ENCODE results near the gene CYP27B1. TPM values are rescaled to one million over a fixed set of nuclear protein-coding genes. Genes with fewer than 3 reads are reported as not detected.

CYP27B1 gene
- total and polyA plus RNA-seq, 4 donors = 0.05 to 1.6 (median 0.17) TPM

GRCh38 chr12:57733928-57734327, 33.0 kb downstream of the CYP27B1 start:
- Histone ChIP-seq H3K27me3 (ENCODE audit: control insufficient read depth in 4 of 4, insufficient read depth in 4 of 4, low read length in 3 of 4) (peaks cover 0 to 10% (median 2%) of the 10 kb centered on the region in 4 donors), H3K4me1 (ENCODE audit: control insufficient read depth in 4 of 4, insufficient read depth in 4 of 4, low read length in 3 of 4) (peaks cover 3 to 20% (median 15%) of the 10 kb centered on the region in 4 donors), H3K9ac (ENCODE audit: low read depth in 1 of 2, low read length in 2 of 2) (no peak overlapping the region), H3K4me3 (ENCODE audit: low read depth in 1 of 3, low read length in 3 of 3) (no peak overlapping the region), H3K36me3 (ENCODE audit: control insufficient read depth in 4 of 4, insufficient read depth in 3 of 4, low read depth in 1 of 4, low read length in 3 of 4) (no peaks in the 10 kb centered on the region), H3K27ac (ENCODE audit: low read depth in 1 of 2, low read length in 2 of 2) (no peak overlapping the region), H3K9me3 (ENCODE audit: control insufficient read depth in 4 of 4, low read length in 3 of 4) (no peaks in the 10 kb centered on the region)
- no peak for TF ChIP-seq YY1 (IDR thresholded peaks at IDR 0.05)
- 90% methylated on average over 6 of the region's 6 CpGs for WGBS
- DNase-seq (ENCODE audit: low spot score) = no peak

- Histone ChIP-seq H3K9me3 (ENCODE audit: control insufficient read depth in 4 of 4, low read length in 3 of 4) (no peaks in the 10 kb centered on the region), H3K4me1 (ENCODE audit: control insufficient read depth in 4 of 4, insufficient read depth in 4 of 4, low read length in 3 of 4) (peaks cover 3 to 17% (median 14%) of the 10 kb centered on the region in 4 donors), H3K27ac (ENCODE audit: low read depth in 1 of 2, low read length in 2 of 2) (no peak overlapping the region), H3K27me3 (ENCODE audit: control insufficient read depth in 4 of 4, insufficient read depth in 4 of 4, low read length in 3 of 4) (peaks cover 0 to 10% (median 2%) of the 10 kb centered on the region in 4 donors), H3K36me3 (ENCODE audit: control insufficient read depth in 4 of 4, insufficient read depth in 3 of 4, low read depth in 1 of 4, low read length in 3 of 4) (no peaks in the 10 kb centered on the region), H3K4me3 (ENCODE audit: low read depth in 1 of 3, low read length in 3 of 3) (no peak overlapping the region), H3K9ac (ENCODE audit: low read depth in 1 of 2, low read length in 2 of 2) (no peak overlapping the region)
- TF ChIP-seq EGR1 (IDR thresholded peaks at IDR 0.05; ENCODE audit: low read depth in 2 of 2) = no peak
- WGBS = 89% methylated on average over 11 of the region's 11 CpGs
- no peak for DNase-seq (ENCODE audit: low spot score)
These were observed 33.9 kb downstream of the CYP27B1 start for GRCh38 chr12:57732726-57733593.

DNA sequence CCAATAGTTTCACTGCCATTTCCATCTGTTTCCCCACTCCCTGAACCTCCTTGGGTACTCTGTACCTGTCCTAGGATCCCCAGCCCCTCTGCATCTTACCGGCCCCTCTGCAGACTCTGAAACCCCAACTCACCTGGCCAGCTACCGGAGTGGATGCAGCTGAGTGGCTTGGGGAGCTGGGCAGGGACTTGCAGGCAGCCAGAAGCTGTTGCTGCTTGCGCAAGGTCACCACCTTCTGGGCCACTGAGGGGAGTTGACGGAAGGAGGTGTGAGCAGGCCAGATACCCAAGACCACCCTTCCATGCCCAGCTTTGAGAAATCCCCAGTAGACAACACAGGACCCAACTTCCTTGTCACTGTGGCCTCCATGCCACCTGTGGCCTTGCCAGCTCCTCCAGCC, 34.6 kb downstream of the CYP27B1 start:
- H3K4me1 ChIP-seq (ENCODE audit: control insufficient read depth in 4 of 4, insufficient read depth in 4 of 4, low read length in 3 of 4) = peaks cover 3 to 12% (median 8%) of the 10 kb centered on the region in 4 donors
- no peak overlapping the region for H3K9ac ChIP-seq (ENCODE audit: low read depth in 1 of 2, low read length in 2 of 2)
- H3K27ac ChIP-seq (ENCODE audit: low read depth in 1 of 2, low read length in 2 of 2) = no peak overlapping the region
- no peaks in the 10 kb centered on the region for H3K36me3 ChIP-seq (ENCODE audit: control insufficient read depth in 4 of 4, insufficient read depth in 3 of 4, low read depth in 1 of 4, low read length in 3 of 4)
- H3K27me3 ChIP-seq (ENCODE audit: control insufficient read depth in 4 of 4, insufficient read depth in 4 of 4, low read length in 3 of 4) = peaks cover 0 to 9% (median 2%) of the 10 kb centered on the region in 4 donors
- no peak for DNase-seq (ENCODE audit: low spot score)
- no peaks in the 10 kb centered on the region for H3K9me3 ChIP-seq (ENCODE audit: control insufficient read depth in 4 of 4, low read length in 3 of 4)
- H3K4me3 ChIP-seq (ENCODE audit: low read depth in 1 of 3, low read length in 3 of 3) = no peak overlapping the region
- TF ChIP-seq, protein P1, sequence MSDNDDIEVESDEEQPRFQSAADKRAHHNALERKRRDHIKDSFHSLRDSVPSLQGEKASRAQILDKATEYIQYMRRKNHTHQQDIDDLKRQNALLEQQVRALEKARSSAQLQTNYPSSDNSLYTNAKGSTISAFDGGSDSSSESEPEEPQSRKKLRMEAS (IDR thresholded peaks at IDR 0.05) = no peak
- no peak for TF ChIP-seq RXRA (IDR thresholded peaks at IDR 0.05)
- no peak for TF ChIP-seq ZBTB33 (IDR thresholded peaks at IDR 0.05)
- no peak for TF ChIP-seq JUND (IDR thresholded peaks at IDR 0.05)
- TF ChIP-seq FOXA2 (IDR thresholded peaks at IDR 0.05) = no peak
- TF ChIP-seq, protein P2, sequence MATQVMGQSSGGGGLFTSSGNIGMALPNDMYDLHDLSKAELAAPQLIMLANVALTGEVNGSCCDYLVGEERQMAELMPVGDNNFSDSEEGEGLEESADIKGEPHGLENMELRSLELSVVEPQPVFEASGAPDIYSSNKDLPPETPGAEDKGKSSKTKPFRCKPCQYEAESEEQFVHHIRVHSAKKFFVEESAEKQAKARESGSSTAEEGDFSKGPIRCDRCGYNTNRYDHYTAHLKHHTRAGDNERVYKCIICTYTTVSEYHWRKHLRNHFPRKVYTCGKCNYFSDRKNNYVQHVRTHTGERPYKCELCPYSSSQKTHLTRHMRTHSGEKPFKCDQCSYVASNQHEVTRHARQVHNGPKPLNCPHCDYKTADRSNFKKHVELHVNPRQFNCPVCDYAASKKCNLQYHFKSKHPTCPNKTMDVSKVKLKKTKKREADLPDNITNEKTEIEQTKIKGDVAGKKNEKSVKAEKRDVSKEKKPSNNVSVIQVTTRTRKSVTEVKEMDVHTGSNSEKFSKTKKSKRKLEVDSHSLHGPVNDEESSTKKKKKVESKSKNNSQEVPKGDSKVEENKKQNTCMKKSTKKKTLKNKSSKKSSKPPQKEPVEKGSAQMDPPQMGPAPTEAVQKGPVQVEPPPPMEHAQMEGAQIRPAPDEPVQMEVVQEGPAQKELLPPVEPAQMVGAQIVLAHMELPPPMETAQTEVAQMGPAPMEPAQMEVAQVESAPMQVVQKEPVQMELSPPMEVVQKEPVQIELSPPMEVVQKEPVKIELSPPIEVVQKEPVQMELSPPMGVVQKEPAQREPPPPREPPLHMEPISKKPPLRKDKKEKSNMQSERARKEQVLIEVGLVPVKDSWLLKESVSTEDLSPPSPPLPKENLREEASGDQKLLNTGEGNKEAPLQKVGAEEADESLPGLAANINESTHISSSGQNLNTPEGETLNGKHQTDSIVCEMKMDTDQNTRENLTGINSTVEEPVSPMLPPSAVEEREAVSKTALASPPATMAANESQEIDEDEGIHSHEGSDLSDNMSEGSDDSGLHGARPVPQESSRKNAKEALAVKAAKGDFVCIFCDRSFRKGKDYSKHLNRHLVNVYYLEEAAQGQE (IDR thresholded peaks at IDR 0.05) = no peak
- no peak for TF ChIP-seq RAD21 (IDR thresholded peaks at IDR 0.05)
- no peak for TF ChIP-seq YY1 (IDR thresholded peaks at IDR 0.05)
- TF ChIP-seq HNF4G (IDR thresholded peaks at IDR 0.05) = no peak
- no peak for TF ChIP-seq GABPA (IDR thresholded peaks at IDR 0.05 in 1 of 2, conservative IDR thresholded peaks at IDR 0.05 in 1 of 2)
- no peak for TF ChIP-seq TAF1 (conservative IDR thresholded peaks at IDR 0.05)
- no peak for TF ChIP-seq SP1 (IDR thresholded peaks at IDR 0.05)
- no peak for TF ChIP-seq HNF4A (conservative IDR thresholded peaks at IDR 0.05)
- TF ChIP-seq ATF3 (IDR thresholded peaks at IDR 0.05) = no peak
- TF ChIP-seq FOXA1 (IDR thresholded peaks at IDR 0.05) = no peak
- WGBS = 85% methylated on average over 4 of the region's 4 CpGs

Measured in liver (tissue), 9 donors.